Left cardiac atrium (tissue), 4 donors: ENCODE measurements around the gene KNDC1. TPM values are rescaled to one million over a fixed set of nuclear protein-coding genes. Genes with fewer than 3 reads are reported as not detected.
"Not testable (repeated sequence)": the region's sequence is repeated elsewhere in the genome, so short reads cannot be mapped to it uniquely, and the experiment has no call there.

ENCODE experiments used
- ATAC-seq, 2 donors: fragments of 200-7000 bp; cut with Tn5 transposase; one replicate each; pipeline ENCODE4 v1.9.1; 2020; ENCODE audit warnings: mild to moderate bottlenecking in 2 of 2, moderate library complexity in 2 of 2
- DNase-seq: peaks from one replicate; pipeline ENCODE4 v3.0.0-alpha.2; 2020
- intact Hi-C, 2 donors: fragments of 100-400 bp; cut with DNase I; formaldehyde crosslinking; loops; one replicate each; pipeline versions ENCODE4 v1.14.1 to v1.15.1; 2022 to 2023
- total RNA-seq, 2 donors: library from RNA; stranded (reverse); fragmentation: NEBNext Ultra II Directional; extraction: Animal tissue kit (Norgen Biotek cat#: 25700); gene quantifications; one replicate each; pipeline ENCODE4 v1.2.1, GENCODE V29; 2021
- donor health status: DM: no; HTN: yes; CAD: no.
- donor health status: DM: no; HTN: yes; CAD: no; lungs with severe emphysema.
- donor health status: DM: yes; HTN: yes; CAD: no.
- donor health status: Dilated cardiomyopathy.

The KNDC1 gene
- total RNA-seq, 2 donors from 2014 or later, result 0.34 to 0.50 TPM

DNA sequence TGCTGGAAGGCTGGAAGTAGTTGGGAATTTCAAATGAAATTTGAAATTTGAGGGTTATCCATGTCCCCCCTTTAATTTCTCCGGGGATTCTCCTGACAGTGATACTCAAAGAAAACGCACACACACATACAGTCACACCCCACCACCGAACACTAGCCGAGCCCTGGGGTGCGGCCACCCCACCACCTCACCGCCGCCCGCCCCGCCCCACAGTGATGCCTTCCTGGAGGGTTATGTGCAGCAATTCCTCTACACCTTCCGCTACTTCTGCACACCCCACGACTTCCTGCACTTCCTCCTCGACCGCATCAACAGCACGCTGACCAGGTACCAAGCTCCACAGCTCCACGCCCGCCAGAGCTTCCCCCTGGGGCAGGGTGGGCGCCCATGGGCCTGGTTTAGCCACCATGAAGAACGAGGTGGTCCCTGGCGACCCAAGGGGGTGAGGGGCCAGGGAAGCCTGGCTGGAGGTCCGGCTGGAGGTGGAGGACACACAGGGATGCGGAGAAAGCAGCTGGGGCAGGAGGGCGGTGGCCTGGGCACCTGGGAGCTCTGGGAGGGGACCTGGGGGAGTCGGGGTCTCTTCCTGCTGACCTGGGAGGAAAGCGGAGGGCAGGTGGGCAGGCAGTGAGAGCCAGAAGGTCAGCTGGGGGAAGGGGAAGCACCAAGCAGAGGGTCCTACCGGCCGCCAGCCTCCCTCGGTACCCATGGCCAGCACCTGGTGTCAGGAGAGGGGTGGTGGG lies 50.5 kb downstream of the KNDC1 start:
- DNase-seq (no peak), ATAC-seq (no peak)
- intact Hi-C loops, result no loop called here

GRCh38 chr10:133211141-133211830 lies 51.3 kb downstream of the KNDC1 start:
- no peak for DNase-seq
- ATAC-seq, result no peak
- intact Hi-C loops, result no loop called here

DNA sequence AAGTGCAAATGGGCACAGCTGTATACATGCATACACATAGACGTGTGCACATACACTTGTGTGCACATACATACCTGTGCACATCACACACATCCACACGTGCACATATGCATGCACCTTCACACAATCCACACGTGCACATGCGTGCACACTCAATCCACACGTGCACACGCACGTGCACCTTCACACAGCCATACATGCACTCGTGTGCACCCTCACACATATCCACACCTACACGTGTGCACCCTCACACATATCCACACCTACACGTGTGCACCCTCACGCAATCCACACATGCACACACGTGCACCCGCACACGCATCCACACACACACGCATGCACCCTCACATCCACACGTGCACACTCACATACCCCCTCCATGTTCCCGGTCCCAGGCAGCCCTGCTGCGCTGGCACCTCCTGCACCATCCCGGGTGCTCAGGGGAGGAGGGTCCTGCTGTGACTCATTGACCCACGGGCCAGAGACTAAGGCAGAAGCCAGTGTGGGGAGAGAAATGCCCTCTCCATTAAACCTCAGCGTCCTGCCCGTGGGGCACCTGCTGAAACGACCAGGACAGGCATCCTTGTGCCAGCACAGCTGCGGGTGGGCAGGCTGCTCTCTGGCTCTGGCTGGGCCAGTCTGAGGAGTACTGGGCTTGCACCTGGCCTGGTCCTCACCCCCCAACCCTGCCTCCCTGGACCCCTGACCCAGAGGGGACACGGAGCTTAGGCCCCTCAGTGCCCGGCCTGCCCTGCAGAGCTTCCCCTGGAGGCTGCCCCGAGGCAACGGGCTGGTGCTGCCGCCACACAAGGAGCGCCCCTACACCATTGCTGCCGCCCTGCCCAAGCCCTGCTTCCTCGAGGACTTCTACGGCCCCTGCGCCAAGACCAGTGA lies 52.2 kb downstream of the KNDC1 start:
- DNase-seq, result no peak
- no peak for ATAC-seq
- intact Hi-C loops, result no loop called here

GRCh38 chr10:133212853-133213494 lies 53.0 kb downstream of the KNDC1 start:
- ATAC-seq, result no peak
- no peak for DNase-seq
- intact Hi-C loops, result no loop called here

GRCh38 chr10:133213641-133214467 lies 53.8 kb downstream of the KNDC1 start:
- no peak for DNase-seq
- ATAC-seq, result no peak
- intact Hi-C loops, result no loop called here

DNA sequence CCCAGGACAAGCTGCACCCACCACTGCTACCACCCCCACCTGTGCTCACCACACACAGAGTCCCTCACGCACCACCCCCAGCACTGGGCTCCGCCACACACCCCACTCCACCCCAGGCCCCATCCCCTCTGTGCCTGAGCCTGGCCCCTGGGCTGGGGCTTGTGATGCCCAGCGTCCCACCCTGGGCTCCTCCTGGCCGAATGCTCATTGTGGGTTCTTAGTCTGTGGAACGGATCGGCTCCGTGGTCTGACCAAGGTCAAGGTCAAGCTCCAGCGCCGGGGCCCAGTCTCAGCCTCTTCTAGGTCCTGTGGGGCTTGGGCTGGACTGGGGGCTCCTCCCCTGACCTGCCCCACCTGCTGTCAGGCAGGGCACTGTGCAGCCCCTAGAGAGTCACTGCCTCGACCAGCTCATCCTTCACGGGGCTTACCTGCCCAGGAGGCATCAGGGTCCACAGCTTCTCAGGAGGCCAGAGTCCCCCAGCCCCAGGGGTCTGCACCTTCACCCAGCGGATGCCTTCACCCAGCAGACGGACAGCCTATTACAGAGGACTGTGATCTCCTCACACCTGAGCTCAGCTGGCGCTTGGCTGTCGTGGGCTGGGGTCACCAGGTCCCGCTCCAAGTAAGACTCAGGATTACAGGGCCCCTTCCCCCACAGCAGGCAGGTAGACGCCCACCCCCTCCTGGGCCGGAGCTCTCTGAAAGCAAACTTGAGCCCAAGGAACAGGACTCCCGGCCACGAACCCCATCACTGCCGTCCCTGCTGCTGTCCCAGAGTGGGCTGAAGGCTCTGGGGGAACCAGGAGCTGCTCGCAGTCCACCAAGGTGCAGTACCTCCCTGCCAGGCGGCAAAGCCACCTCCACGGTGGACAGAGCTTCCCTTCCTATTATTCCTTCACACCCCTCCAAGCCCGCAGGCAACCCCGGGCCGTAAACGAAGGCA lies 54.7 kb downstream of the KNDC1 start:
- intact Hi-C loops, result no loop called here
- ATAC-seq (no peak), DNase-seq (no peak)

- DNase-seq, result no peak
- intact Hi-C loops, result no loop called here
- ATAC-seq, result no peak
Measured at GRCh38 chr10:133215586-133215985, 55.6 kb downstream of the KNDC1 start.

- DNase-seq (no peak), ATAC-seq (no peak)
- intact Hi-C loops, result no loop called here
Measured at GRCh38 chr10:133216776-133217175, 56.8 kb downstream of the KNDC1 start.

GRCh38 chr10:133217800-133218589 lies 58.0 kb downstream of the KNDC1 start:
- intact Hi-C loops, result no loop called here
- DNase-seq (no peak), ATAC-seq (no peak)

DNA sequence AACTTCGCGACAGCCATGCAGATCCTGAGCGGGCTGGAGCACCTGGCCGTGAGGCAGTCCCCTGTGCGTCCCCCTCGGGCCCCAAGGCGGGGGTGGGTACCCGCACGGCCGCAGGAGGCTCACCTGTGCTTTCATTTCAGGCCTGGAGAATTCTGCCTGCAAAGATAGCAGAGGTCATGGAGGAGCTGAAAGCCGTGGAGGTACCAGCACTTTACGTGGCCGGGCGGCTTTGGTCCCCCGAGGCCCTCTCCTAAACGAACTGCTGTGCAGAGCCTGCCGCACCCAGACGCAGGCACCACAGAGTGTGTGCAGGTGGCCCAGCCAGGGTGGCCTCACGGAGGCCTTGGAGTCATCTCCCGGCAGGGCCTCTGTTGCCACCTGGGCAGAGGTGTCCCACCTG lies 58.9 kb downstream of the KNDC1 start:
- DNase-seq, result no peak
- intact Hi-C loops, result no loop called here
- no peak for ATAC-seq

- DNase-seq (no peak), ATAC-seq (no peak)
- intact Hi-C loops, result no loop called here
Measured at GRCh38 chr10:133219782-133220181, 59.8 kb downstream of the KNDC1 start.

DNA sequence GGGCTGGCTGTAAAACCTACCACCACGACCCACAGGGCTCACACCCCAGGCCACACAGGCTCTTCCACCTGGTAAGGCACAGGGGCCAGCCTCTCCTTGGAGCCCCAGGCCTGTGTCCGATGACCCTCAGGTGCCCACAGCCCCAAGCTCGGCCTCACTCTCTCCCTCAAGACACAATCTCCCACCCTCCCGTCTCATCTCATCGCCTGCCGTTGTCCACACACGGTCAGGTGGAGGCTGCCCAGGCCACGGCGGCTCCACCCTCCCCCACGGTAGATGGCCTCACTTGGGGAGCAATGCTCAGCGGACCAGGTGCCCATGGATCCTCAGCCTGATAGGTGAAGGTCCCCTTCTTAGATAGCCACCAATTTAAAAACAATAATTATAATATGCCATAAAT lies 61.3 kb downstream of the KNDC1 start:
- ATAC-seq, result no peak
- DNase-seq, result no peak
- intact Hi-C loops, result no loop called here

DNA sequence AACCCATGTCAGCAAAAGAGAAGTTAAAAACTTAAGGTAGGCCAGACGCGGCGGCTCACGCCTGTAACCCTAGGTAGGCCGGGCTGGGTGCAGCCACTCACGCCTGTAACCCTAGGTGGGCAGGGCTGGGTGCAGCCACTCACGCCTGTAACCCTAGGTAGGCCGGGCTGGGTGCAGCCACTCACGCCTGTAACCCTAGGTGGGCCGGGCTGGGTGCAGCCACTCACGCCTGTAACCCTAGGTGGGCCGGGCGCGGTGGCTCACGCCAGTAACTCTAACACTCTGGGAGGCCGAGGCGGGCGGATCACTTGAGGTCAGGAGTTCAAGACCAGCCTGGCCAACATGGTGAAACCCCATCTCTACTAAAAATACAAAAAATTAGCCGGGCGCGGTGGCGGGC lies 61.7 kb downstream of the KNDC1 start:
- intact Hi-C loops, ATAC-seq, DNase-seq: not testable (repeated sequence)

DNA sequence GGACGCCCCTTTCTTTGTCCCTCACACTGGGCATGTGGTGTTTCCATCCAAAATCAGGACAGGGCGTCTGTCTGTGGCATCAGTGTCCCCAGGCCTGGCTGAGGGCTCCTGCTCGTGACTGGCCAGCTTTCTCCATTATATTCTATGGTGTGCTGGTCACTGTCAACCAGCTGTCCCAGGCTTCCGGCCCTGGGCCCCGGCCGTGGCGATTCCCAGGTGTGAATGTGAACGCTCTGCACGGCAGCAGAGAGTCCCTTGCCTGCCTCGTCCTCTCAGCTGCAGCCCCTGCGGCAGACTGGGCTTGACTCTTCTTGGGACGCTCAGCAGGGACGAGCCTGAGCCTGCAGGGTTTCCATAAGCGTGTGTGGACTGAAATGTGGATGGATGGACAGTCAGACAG lies 64.1 kb downstream of the KNDC1 start:
- intact Hi-C loops, result no loop called here
- no peak for ATAC-seq
- DNase-seq, result no peak

GRCh38 chr10:133224756-133225372 lies 64.8 kb downstream of the KNDC1 start:
- intact Hi-C loops, result no loop called here
- DNase-seq, result no peak
- peak; percentile 52 to 92 for ATAC-seq

DNA sequence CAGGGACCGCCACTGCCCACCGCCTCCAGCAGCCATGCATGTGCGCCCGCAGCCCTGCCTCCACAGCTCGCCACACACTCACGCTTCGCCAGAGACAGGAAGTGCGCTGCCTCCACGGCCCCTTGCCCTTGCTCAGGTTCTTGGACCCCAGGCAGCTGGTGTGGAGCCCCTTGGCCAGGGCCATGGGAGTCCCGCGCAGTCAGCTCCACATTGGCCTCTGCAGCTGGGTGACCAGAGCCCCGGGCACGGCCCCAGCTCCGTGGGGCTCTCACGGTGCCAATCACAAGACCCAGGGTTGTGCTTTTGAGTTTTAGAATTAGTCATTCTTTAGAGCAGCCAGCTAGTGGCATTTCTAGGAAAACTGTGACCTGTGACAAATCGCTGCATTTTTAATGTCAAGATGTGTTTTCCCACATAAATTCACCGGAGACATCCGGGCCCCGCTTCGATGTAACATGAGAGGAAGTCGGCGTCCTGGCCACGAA lies 65.7 kb downstream of the KNDC1 start:
- intact Hi-C loops, result no loop called here
- no peak for ATAC-seq
- DNase-seq, result no peak
